ENCODE results near the gene UBE2G2. TPM values are rescaled to one million over a fixed set of nuclear protein-coding genes. Genes with fewer than 3 reads are reported as not detected.

UBE2G2 gene
- total and polyA plus RNA-seq, 7 donors = 39.0 to 93.8 (median 72.8) TPM

DNA sequence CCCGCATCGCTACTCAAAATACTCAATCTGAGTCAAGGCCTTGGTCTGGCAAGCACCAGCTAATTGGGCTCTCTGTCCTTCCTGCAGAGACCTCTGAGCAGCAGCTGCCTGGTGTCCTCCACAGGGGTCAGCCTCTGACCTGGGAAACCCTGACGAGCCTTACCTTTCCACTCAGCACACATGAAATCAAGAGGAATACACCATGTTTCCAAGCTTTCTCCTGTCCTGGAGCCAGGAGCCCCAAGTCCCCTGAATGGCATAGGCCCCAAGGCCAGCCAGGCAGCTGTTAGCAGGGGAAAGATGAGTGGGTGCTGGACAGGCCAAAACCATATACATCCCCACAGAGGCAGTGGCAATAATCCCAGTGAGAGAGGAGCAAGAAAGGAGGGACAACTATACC, 63.0 kb downstream of the UBE2G2 start:
- Histone ChIP-seq H3K27me3 (ENCODE audit: insufficient read depth in 3 of 3, low read length in 2 of 3) (peaks cover 0 to 11% (median 7%) of the 10 kb centered on the region in 3 donors), H3K4me1 (no peaks in the 10 kb centered on the region), H3K36me3 (ENCODE audit: insufficient read depth in 1 of 2, low read depth in 1 of 2) (no peaks in the 10 kb centered on the region), H3K27ac (no peak overlapping the region), H3K9me3 (peaks cover 15% of the 10 kb centered on the region), H3K4me3 (no peak overlapping the region)
- TF ChIP-seq, protein P1, sequence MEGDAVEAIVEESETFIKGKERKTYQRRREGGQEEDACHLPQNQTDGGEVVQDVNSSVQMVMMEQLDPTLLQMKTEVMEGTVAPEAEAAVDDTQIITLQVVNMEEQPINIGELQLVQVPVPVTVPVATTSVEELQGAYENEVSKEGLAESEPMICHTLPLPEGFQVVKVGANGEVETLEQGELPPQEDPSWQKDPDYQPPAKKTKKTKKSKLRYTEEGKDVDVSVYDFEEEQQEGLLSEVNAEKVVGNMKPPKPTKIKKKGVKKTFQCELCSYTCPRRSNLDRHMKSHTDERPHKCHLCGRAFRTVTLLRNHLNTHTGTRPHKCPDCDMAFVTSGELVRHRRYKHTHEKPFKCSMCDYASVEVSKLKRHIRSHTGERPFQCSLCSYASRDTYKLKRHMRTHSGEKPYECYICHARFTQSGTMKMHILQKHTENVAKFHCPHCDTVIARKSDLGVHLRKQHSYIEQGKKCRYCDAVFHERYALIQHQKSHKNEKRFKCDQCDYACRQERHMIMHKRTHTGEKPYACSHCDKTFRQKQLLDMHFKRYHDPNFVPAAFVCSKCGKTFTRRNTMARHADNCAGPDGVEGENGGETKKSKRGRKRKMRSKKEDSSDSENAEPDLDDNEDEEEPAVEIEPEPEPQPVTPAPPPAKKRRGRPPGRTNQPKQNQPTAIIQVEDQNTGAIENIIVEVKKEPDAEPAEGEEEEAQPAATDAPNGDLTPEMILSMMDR (IDR thresholded peaks at IDR 0.05) = no peak
- intact Hi-C loops (cut with DNase I) = no loop called here
- ATAC-seq (no peak), DNase-seq (no peak)
- WGBS, 3 donors = 76 to 96% (median 79%) methylated on average over 3 of the region's 3 CpGs

- Histone ChIP-seq H3K36me3 (ENCODE audit: insufficient read depth in 1 of 2, low read depth in 1 of 2) (no peaks in the 10 kb centered on the region), H3K27me3 (ENCODE audit: insufficient read depth in 3 of 3, low read length in 2 of 3) (peaks cover 0 to 11% (median 7%) of the 10 kb centered on the region in 3 donors), H3K4me3 (no peak overlapping the region), H3K9me3 (peaks cover 15% of the 10 kb centered on the region), H3K27ac (no peak overlapping the region), H3K4me1 (no peaks in the 10 kb centered on the region)
- no peak for DNase-seq
- no peak for ATAC-seq
- TF ChIP-seq, protein P1 (IDR thresholded peaks at IDR 0.05) = no peak
- intact Hi-C loops (cut with DNase I) = no loop called here
- 70 to 73% (median 72%) methylated on average over 3 of the region's 3 CpGs for WGBS, 3 donors
Measured at GRCh38 chr21:44737706-44738354, 63.8 kb downstream of the UBE2G2 start.

DNA sequence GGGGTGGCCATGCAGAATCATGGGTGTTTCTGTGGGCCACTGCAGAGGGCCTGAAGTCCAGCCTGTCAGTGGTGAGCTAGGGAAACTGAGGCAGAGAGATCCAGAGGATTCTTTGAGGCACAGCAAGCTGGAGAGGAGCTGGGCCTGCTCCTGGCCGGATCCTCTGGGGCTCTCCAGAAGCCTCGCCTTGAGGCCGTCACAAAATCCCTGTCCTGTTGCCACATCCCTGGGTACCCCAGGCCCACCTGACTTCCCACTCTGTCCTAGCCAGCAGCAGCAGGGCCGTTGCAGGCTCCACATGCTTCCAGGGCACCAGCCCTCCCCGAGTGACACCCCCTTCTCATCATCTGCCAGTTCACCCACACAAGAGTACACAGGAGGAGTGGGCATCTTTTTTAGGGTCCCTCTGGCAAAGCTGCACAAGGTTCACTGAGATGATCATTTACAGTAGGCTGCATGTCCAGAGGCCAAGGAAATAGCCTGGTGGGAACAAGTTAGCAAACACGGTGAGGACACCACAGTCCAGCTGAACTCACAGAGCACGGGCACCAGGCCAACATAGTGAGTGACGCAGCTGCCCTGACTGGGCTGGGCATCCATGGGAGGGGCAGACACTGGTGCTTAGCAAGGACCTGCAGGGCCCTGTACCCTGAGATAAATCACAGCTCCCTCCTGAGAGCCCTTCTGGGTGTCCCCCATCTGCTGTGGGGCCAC, 65.2 kb downstream of the UBE2G2 start:
- no peak overlapping the region for H3K27ac ChIP-seq
- no peaks in the 10 kb centered on the region for H3K4me1 ChIP-seq
- H3K4me3 ChIP-seq = no peak overlapping the region
- peaks cover 15% of the 10 kb centered on the region for H3K9me3 ChIP-seq
- DNase-seq (no peak), ATAC-seq (no peak)
- intact Hi-C loops (cut with DNase I) = no loop called here
- no peaks in the 10 kb centered on the region for H3K36me3 ChIP-seq (ENCODE audit: insufficient read depth in 1 of 2, low read depth in 1 of 2)
- TF ChIP-seq, protein P1 (IDR thresholded peaks at IDR 0.05) = no peak
- peaks cover 0 to 17% (median 7%) of the 10 kb centered on the region in 3 donors for H3K27me3 ChIP-seq (ENCODE audit: insufficient read depth in 3 of 3, low read length in 2 of 3)
- 80 to 86% (median 80%) methylated on average over 8 of the region's 8 CpGs for WGBS, 3 donors

DNA sequence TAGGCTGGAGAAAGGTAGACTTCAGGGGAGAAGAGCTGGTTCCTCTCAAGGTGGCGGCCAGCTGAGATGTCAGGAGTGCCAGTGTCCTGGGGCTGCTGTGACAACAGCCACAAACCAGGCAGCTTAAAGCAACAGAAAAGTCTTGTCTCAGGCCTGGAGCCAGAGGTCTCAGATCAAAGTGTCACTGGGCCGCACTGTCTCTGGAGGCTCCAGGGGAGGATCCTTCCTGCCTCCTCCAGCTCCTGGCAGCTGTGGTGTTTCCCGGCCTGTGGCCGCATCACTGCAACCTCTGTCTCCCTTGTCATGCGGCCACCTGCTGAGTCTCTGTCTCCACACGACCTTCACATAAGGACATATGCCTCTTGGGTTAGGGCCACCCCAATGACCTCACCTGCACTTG, 65.8 kb downstream of the UBE2G2 start:
- Histone ChIP-seq H3K36me3 (ENCODE audit: insufficient read depth in 1 of 2, low read depth in 1 of 2) (no peaks in the 10 kb centered on the region), H3K4me1 (no peaks in the 10 kb centered on the region), H3K27ac (no peak overlapping the region), H3K9me3 (peaks cover 15% of the 10 kb centered on the region), H3K27me3 (ENCODE audit: insufficient read depth in 3 of 3, low read length in 2 of 3) (peaks cover 0 to 20% (median 7%) of the 10 kb centered on the region in 3 donors), H3K4me3 (no peak overlapping the region)
- no peak for DNase-seq
- TF ChIP-seq, protein P1 (IDR thresholded peaks at IDR 0.05) = no peak
- WGBS, 3 donors = 81 to 87% (median 82%) methylated on average over 6 of the region's 6 CpGs
- ATAC-seq = no peak
- intact Hi-C loops (cut with DNase I) = no loop called here
